Measurements from ENCODE around the gene SRC. TPM values are rescaled to one million over a fixed set of nuclear protein-coding genes. Genes with fewer than 3 reads are reported as not detected.

SRC gene
- total RNA-seq (2021; fragmentation: NEBNext Ultra II Directional; extraction: Animal tissue kit (Norgen Biotek cat#: 25700)) = 10 to 100 TPM; 22.0 to 35.6 (median 24.6) TPM
- long read RNA-seq, full-length matches to known transcripts = 2 of 8 reads
- long read RNA-seq, partial matches to known transcripts = 4 of 8 reads
- long read RNA-seq, other reads (novel, unspliced or antisense) = 2 of 8 reads

DNA sequence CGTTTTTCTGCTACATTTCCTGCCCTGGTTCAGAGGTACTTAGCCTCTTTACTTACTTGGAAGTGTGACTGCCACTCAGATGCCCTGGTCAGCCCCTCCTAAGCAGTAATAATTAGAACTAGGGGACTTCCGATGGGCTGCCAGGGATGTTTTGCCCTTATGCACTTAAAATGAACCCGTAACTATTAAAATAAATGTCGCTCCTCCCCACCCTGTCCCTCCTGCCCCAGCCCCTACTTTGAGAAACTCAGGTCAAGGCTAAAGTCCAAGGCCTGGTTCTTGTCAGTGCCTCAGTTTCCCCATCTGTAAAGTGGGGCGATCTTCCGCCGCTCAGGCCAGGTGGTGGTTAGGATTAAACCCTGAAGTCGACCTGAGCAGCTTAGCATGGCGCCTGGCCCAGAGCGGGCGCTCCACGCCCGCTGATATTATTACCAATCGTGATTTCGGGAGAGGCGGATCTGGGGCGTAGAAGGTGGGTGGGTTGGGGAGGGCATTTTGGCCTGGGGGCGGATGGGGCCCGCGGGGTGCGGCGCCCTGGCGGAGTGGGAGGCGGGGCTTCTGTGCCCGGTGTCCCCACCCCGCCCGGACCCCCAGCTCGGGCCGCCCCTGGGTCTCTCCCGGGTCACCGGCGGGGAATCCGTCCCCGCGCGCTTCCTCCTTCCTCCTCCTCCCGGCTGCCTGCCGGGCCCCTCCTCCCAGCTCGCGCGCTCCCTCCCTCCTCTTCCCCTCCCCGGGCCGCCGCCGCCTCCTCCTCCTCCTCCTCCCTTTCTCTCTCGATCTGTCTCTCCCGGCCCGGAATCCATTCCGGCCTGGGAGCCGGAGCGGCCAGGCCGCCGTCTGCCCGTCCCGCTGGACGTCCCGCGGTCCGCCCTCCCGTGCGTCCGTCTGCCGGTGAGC, at the start of gene SRC:
SRC (plus strand) TSS at position 802 of the 897 bp plus-strand sequence. CDS start 38,014 bp downstream, outside the sequence.
- Mint-ChIP-seq H3K27me3 (ENCODE audit: insufficient read depth) (no peaks in the 10 kb centered on the region; the same call in 1 of the 2 replicates), H3K27ac (peak within 1 kb of the TSS; percentile 58), H3K36me3 (ENCODE audit: low read depth) (peaks cover 12% of the 10 kb centered on the region), H3K4me1 (ENCODE audit: low read depth) (peaks cover 38% of the 10 kb centered on the region), H3K4me3 (peak within 1 kb of the TSS; percentile 82), H3K9me3 (no peaks in the 10 kb centered on the region)
- DNase-seq = peak; percentile 64
- TF ChIP-seq, protein P1, sequence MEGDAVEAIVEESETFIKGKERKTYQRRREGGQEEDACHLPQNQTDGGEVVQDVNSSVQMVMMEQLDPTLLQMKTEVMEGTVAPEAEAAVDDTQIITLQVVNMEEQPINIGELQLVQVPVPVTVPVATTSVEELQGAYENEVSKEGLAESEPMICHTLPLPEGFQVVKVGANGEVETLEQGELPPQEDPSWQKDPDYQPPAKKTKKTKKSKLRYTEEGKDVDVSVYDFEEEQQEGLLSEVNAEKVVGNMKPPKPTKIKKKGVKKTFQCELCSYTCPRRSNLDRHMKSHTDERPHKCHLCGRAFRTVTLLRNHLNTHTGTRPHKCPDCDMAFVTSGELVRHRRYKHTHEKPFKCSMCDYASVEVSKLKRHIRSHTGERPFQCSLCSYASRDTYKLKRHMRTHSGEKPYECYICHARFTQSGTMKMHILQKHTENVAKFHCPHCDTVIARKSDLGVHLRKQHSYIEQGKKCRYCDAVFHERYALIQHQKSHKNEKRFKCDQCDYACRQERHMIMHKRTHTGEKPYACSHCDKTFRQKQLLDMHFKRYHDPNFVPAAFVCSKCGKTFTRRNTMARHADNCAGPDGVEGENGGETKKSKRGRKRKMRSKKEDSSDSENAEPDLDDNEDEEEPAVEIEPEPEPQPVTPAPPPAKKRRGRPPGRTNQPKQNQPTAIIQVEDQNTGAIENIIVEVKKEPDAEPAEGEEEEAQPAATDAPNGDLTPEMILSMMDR (IDR thresholded peaks at IDR 0.05) = no peak

DNA sequence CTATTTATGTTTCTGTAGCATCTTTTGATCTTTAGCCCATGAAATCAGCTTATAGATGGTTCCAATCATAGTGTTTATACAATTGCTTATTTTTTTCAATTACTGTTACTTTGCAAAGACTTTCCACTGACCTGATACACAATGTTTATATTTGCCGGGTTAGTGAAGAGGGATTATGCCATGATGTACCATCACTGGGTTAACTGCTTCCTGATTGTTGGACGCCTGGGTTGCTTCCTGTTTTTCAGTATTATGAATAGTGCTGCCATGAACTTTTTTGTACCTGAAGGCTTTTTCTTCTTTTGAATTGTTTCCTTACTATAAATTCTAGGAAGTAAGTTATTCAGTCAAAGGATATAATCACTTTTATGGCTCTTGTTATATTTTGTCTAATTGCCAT, 49.6 kb upstream of the SRC start:
- no peaks in the 10 kb centered on the region for H3K9me3 Mint-ChIP-seq
- H3K4me3 Mint-ChIP-seq = peak overlapping the region; percentile 75
- H3K4me1 Mint-ChIP-seq (ENCODE audit: low read depth) = peaks cover 86% of the 10 kb centered on the region
- H3K36me3 Mint-ChIP-seq (ENCODE audit: low read depth) = peaks cover 40% of the 10 kb centered on the region
- DNase-seq = no peak
- peaks cover 3% of the 10 kb centered on the region for H3K27me3 Mint-ChIP-seq (ENCODE audit: insufficient read depth)
- TF ChIP-seq, protein P1 (IDR thresholded peaks at IDR 0.05) = no peak
- peak overlapping the region; percentile 94 for H3K27ac Mint-ChIP-seq

DNA sequence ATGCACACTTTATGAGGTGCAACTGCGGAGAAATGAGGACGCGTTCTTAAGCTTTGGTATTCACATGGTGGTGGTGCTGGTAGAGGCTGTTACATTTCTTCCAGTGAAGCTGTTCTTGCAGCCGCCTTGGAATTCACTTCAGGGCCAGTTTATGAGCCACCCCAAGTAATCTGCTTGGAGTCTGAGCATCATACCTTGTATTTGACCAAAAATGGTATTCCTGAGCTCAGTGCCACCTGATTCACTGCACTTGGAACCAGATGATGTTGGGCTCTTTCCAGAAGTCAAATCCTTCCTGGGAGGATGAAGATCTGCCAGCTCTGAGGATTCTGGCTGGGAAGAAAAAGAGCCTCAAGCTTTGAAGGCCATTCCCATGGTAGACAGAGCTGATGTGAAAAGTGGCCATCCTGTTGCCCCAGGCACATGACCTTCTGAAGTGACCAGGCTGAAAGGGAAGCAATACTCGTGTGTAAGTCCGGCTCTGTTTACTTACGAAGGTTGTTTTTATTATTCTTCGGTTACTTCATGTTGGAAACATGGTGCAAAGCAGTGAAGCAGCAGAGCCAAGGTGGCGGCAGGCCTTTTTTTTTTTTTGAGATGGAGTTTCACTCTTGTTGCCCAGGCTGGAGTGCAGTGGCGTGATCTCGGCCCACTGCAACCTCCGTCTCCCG, 48.7 kb upstream of the SRC start:
- peaks cover 3% of the 10 kb centered on the region for H3K27me3 Mint-ChIP-seq (ENCODE audit: insufficient read depth)

DNA sequence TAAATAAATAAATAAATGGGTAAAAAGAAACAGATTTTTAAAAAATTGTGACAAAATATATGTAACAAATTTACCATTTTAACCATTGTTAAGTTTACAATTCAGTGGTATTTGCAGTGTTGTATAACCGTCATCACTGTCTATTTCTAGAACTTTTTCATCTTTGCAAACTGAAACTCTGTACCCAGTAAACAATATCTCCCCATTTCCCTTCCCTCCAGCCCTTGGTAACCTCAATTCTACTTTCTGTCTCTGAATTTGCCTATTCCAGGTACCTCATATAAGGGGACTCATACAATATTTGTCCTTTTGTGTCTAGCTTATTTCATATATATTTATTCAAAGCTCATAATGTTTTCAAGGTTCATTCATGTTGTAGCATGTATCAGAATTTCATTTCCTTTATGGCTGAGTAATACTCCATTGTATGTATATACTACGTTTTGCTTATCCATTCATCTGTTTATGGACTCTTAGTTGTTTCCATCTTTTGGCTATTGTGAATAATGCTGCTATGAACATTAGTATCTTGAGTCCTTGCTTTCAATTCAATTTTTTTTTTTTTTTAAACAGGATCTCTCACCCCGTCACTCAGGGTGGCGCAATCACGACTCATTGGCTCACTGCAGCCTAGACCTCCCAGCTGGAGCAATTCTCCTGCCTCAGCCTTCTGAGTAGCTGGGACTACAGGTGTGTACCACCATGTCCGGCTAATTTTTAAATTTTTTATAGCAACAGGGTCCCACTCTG, 47.6 kb upstream of the SRC start:
- Mint-ChIP-seq H3K4me3 (peak overlapping the region; percentile 48), H3K36me3 (ENCODE audit: low read depth) (peaks cover 40% of the 10 kb centered on the region), H3K9me3 (no peaks in the 10 kb centered on the region), H3K27ac (peak overlapping the region; percentile 73), H3K27me3 (ENCODE audit: insufficient read depth) (peaks cover 3% of the 10 kb centered on the region), H3K4me1 (ENCODE audit: low read depth) (peaks cover 69% of the 10 kb centered on the region)
- TF ChIP-seq, protein P1 (IDR thresholded peaks at IDR 0.05) = no peak; the same call in 1 of the 2 replicates
- DNase-seq = peak; percentile 55

More for the DNA sequence above, 48.7 kb upstream of the SRC start:
- Mint-ChIP-seq H3K27ac (peak overlapping the region; percentile 94), H3K4me3 (peak overlapping the region; percentile 75), H3K4me1 (ENCODE audit: low read depth) (peaks cover 80% of the 10 kb centered on the region), H3K9me3 (no peaks in the 10 kb centered on the region), H3K36me3 (ENCODE audit: low read depth) (peaks cover 41% of the 10 kb centered on the region)
- TF ChIP-seq, protein P1 (IDR thresholded peaks at IDR 0.05) = no peak
- peak; percentile 91 for DNase-seq
